Endodermal cell (in vitro differentiated cells): Measurements from ENCODE around the gene FAAH. TPM values are rescaled to one million over a fixed set of nuclear protein-coding genes. Genes with fewer than 3 reads are reported as not detected.

Source experiments
- DNase-seq: peaks from one replicate; pipeline ENCODE4 v3.0.0-alpha.2; 2017
- H3K27ac ChIP-seq: 2 replicates; pipeline ENCODE4 v1.5.1; 2013; ENCODE audit warnings: mild to moderate bottlenecking, low read depth, low read length, moderate library complexity
- H3K27me3 ChIP-seq: 2 replicates; pipeline ENCODE4 v1.6.1; 2013; ENCODE audit warnings: mild to moderate bottlenecking, low read length, moderate library complexity; ENCODE audit not compliant: insufficient read depth, control insufficient read depth, poor library complexity, severe bottlenecking
- H3K36me3 ChIP-seq: 2 replicates; pipeline ENCODE4 v1.7.0; 2013; ENCODE audit warnings: mild to moderate bottlenecking, low read length, moderate library complexity; ENCODE audit not compliant: control insufficient read depth, insufficient read depth
- H3K4me1 ChIP-seq: one replicate; pipeline ENCODE4 v1.7.0; 2013; ENCODE audit warnings: low read length; ENCODE audit not compliant: control insufficient read depth, insufficient read depth
- H3K4me3 ChIP-seq: 2 replicates; pipeline ENCODE4 v1.5.1; 2013; ENCODE audit warnings: mild to moderate bottlenecking, low read length, moderate library complexity
- H3K9ac ChIP-seq: 2 replicates; pipeline ENCODE4 v1.6.1; 2013; ENCODE audit warnings: mild to moderate bottlenecking, low read length, moderate library complexity; ENCODE audit not compliant: poor library complexity, severe bottlenecking; ENCODE audit errors: extremely low read depth
- H3K9me3 ChIP-seq: 2 replicates; pipeline ENCODE4 v1.6.1; 2013; ENCODE audit warnings: mild to moderate bottlenecking, low read length, moderate library complexity; ENCODE audit not compliant: control insufficient read depth
- H3K27ac Mint-ChIP-seq: 2 replicates; pipeline ENCODE4 v1.8.0; 2020; ENCODE audit warnings: mixed read lengths
- H3K27me3 Mint-ChIP-seq: 2 replicates; pipeline ENCODE4 v1.8.0; 2021; ENCODE audit warnings: mild to moderate bottlenecking, mixed read lengths; ENCODE audit not compliant: insufficient read depth
- H3K36me3 Mint-ChIP-seq: 2 replicates; pipeline ENCODE4 v1.8.0; 2020; ENCODE audit warnings: low read depth, mixed read lengths
- H3K4me1 Mint-ChIP-seq: 2 replicates; pipeline ENCODE4 v1.8.0; 2020; ENCODE audit warnings: mixed read lengths
- H3K4me3 Mint-ChIP-seq: 2 replicates; pipeline ENCODE4 v1.8.0; 2020; ENCODE audit warnings: mild to moderate bottlenecking, moderate library complexity, mixed read lengths
- H3K9me3 Mint-ChIP-seq: 2 replicates; pipeline ENCODE4 v1.8.0; 2020; ENCODE audit warnings: mild to moderate bottlenecking, mixed read lengths
- CTCF ChIP-seq: fragments of 200-600 bp; sonication (generic); conservative IDR thresholded peaks from 2 replicates; pipeline ENCODE4 v1.5.0; 2021; ENCODE audit warnings: antibody characterized with exemption, mild to moderate bottlenecking
- WGBS, 2 experiments: methylation state at CpG; one replicate each; pipeline versions ENCODE4 v1.1.5 to v1.1.7; 2013; ENCODE audit warnings: missing lambda C conversion rate in 2 of 2, mixed read lengths in 1 of 2; ENCODE audit not compliant: insufficient coverage in 1 of 2, insufficient read length in 1 of 2; 5-methylcytosine and 5-hydroxymethylcytosine counted together
- total RNA-seq, 2 donors: library from RNA; stranded (reverse); fragmentation: NEBNext Ultra II Directional in 1 of 2; extraction: Animal tissue kit (Norgen Biotek cat#: 25700) in 1 of 2; gene quantifications; 2 replicates in 1 of 2; 3 replicates in 1 of 2; pipeline ENCODE4 v1.2.1, GENCODE V29; 2021

FAAH gene
- total RNA-seq, 2 donors from 2014 or later = 27.1 to 56.6 TPM

GRCh38 chr1:46451948-46452930, 58.1 kb downstream of the FAAH start:
- Histone ChIP-seq H3K27me3 (peaks cover 100% of the 10 kb centered on the region), H3K4me3 (no peak overlapping the region), H3K9ac (no peak overlapping the region), H3K9me3 (no peaks in the 10 kb centered on the region), H3K36me3 (no peaks in the 10 kb centered on the region), H3K27ac (no peak overlapping the region), H3K4me1 (peaks cover 10% of the 10 kb centered on the region)
- peaks cover 99% of the 10 kb centered on the region for H3K27me3 Mint-ChIP-seq
- H3K27ac Mint-ChIP-seq = no peak overlapping the region
- H3K36me3 Mint-ChIP-seq = no peaks in the 10 kb centered on the region
- no peak for DNase-seq
- 85 to 86% methylated on average over 4 to 5 of the region's 5 CpGs for WGBS, 2 experiments
- peak; percentile 19 for TF ChIP-seq CTCF
- H3K9me3 Mint-ChIP-seq = no peaks in the 10 kb centered on the region
- H3K4me1 Mint-ChIP-seq = peaks cover 20% of the 10 kb centered on the region
- no peak overlapping the region for H3K4me3 Mint-ChIP-seq

DNA sequence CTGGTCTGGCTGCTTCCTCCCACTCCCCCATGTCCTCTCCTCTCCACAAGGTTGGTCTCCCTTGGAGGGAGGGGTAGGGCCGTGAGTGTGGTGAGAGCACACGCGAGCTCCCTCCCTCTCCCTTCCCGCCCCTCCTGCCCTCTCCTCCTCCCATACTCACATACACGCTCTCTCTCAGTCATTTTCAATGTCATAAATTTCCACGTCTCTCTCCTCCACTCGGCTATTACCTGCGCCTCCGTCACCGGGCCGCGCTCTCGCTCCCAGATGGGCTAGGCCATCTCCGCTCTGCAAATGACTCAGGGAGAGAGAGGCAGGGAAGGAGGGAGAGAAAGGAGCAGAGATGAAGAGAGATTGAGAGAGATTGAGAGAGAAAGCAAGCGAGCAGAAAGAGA, 58.8 kb downstream of the FAAH start:
- Mint-ChIP-seq H3K9me3 (no peaks in the 10 kb centered on the region), H3K27me3 (peaks cover 99% of the 10 kb centered on the region), H3K4me3 (no peak overlapping the region), H3K4me1 (peaks cover 13% of the 10 kb centered on the region), H3K27ac (no peak overlapping the region), H3K36me3 (no peaks in the 10 kb centered on the region)
- H3K4me1 ChIP-seq = peaks cover 4% of the 10 kb centered on the region
- peaks cover 100% of the 10 kb centered on the region for H3K27me3 ChIP-seq
- H3K36me3 ChIP-seq = no peaks in the 10 kb centered on the region
- DNase-seq = no peak
- no peak overlapping the region for H3K9ac ChIP-seq
- no peak overlapping the region for H3K27ac ChIP-seq
- 59 to 83% methylated on average over 1 to 14 of the region's 15 CpGs for WGBS, 2 experiments
- no peaks in the 10 kb centered on the region for H3K9me3 ChIP-seq
- no peak overlapping the region for H3K4me3 ChIP-seq
- TF ChIP-seq CTCF = no peak

- peaks cover 4% of the 10 kb centered on the region for H3K4me1 ChIP-seq
- Mint-ChIP-seq H3K36me3 (no peaks in the 10 kb centered on the region), H3K4me3 (no peak overlapping the region), H3K9me3 (no peaks in the 10 kb centered on the region), H3K27ac (no peak overlapping the region), H3K4me1 (peaks cover 10% of the 10 kb centered on the region), H3K27me3 (peaks cover 100% of the 10 kb centered on the region)
- no peak overlapping the region for H3K27ac ChIP-seq
- H3K36me3 ChIP-seq = no peaks in the 10 kb centered on the region
- 70 to 76% methylated on average over 3 to 4 of the region's 4 CpGs for WGBS, 2 experiments
- H3K9me3 ChIP-seq = no peaks in the 10 kb centered on the region
- H3K9ac ChIP-seq = no peak overlapping the region
- peaks cover 100% of the 10 kb centered on the region for H3K27me3 ChIP-seq
- no peak for DNase-seq
- no peak overlapping the region for H3K4me3 ChIP-seq
- no peak for TF ChIP-seq CTCF
These were observed 59.3 kb downstream of the FAAH start for GRCh38 chr1:46453449-46453848.
